Right lobe of liver (tissue), 4 donors: Measurements from ENCODE around the gene PARP2.

Experiments used
- POLR2A ChIP-seq: fragments of 450-650 bp; IDR thresholded peaks from one replicate; pipeline ENCODE4 v1.6.1; 2017; ENCODE audit warnings: antibody characterized with exemption, mild to moderate bottlenecking
- TF ChIP-seq, protein P1 (sequence below), 4 donors: fragments of 200-600 bp in 3 of 4; fragments of 450-650 bp in 1 of 4; IDR thresholded peaks; one replicate each; pipeline versions ENCODE4 v1.5.1 to v1.8.0; 2016 to 2022; ENCODE audit warnings: antibody characterized with exemption in 4 of 4, mild to moderate bottlenecking in 2 of 4
- donor health status: DM: no; HTN: no; CAD: no.
- donor health status: DM: no; HTN: no; CAD: no.
- donor health status: DM: no; HTN: yes; CAD: no.

GRCh38 chr14:20400589-20400964 lies 57.1 kb downstream of the PARP2 start:
- TF ChIP-seq, protein P1, sequence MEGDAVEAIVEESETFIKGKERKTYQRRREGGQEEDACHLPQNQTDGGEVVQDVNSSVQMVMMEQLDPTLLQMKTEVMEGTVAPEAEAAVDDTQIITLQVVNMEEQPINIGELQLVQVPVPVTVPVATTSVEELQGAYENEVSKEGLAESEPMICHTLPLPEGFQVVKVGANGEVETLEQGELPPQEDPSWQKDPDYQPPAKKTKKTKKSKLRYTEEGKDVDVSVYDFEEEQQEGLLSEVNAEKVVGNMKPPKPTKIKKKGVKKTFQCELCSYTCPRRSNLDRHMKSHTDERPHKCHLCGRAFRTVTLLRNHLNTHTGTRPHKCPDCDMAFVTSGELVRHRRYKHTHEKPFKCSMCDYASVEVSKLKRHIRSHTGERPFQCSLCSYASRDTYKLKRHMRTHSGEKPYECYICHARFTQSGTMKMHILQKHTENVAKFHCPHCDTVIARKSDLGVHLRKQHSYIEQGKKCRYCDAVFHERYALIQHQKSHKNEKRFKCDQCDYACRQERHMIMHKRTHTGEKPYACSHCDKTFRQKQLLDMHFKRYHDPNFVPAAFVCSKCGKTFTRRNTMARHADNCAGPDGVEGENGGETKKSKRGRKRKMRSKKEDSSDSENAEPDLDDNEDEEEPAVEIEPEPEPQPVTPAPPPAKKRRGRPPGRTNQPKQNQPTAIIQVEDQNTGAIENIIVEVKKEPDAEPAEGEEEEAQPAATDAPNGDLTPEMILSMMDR (IDR thresholded peaks at IDR 0.05) = no peak
- TF ChIP-seq POLR2A = no peak
